Right lobe of liver (tissue), 6 donors: Measurements from ENCODE around the gene ATMIN. TPM values are rescaled to one million over a fixed set of nuclear protein-coding genes. Genes with fewer than 3 reads are reported as not detected.
A peak's percentile ranks its signal among the peaks of the same experiment; 100 is the strongest.

Experiments
- ATAC-seq, 4 donors: fragments of 200-7000 bp; cut with Tn5 transposase; one replicate each; pipeline ENCODE4 v1.9.1; 2020; ENCODE audit warnings: mild to moderate bottlenecking in 4 of 4, moderate library complexity in 4 of 4
- DNase-seq, 3 donors: peaks; one replicate each; pipeline ENCODE4 v3.0.0-alpha.2; 2020
- H3K27ac ChIP-seq, 3 donors: fragments of 200-600 bp; one replicate each; pipeline ENCODE4 v1.8.0; 2022
- H3K27me3 ChIP-seq, 2 donors: fragments of 200-600 bp; one replicate each; pipeline ENCODE4 v1.8.0; 2022
- H3K36me3 ChIP-seq, 4 donors: fragments of 200-600 bp; sonication (generic) in 1 of 4; one replicate each; pipeline versions ENCODE4 v1.5.1 to v1.8.0; 2017 to 2022; ENCODE audit warnings: control low read depth in 1 of 4
- H3K4me1 ChIP-seq, 4 donors: fragments of 200-600 bp; sonication (generic) in 1 of 4; one replicate each; pipeline versions ENCODE4 v1.5.1 to v1.8.0; 2017 to 2022; ENCODE audit warnings: control low read depth in 1 of 4
- H3K4me3 ChIP-seq, 3 donors: fragments of 200-600 bp; one replicate each; pipeline ENCODE4 v1.8.0; 2022
- H3K9me3 ChIP-seq, 4 donors: fragments of 200-600 bp; sonication (generic) in 1 of 4; one replicate each; pipeline versions ENCODE4 v1.5.1 to v1.8.0; 2017 to 2022; ENCODE audit warnings: control low read depth in 1 of 4
- CTCF ChIP-seq, 4 donors: fragments of 200-600 bp in 3 of 4; fragments of 450-650 bp in 1 of 4; IDR thresholded peaks; one replicate each; pipeline versions ENCODE4 v1.5.1 to v1.8.0; 2016 to 2022; ENCODE audit warnings: antibody characterized with exemption in 4 of 4, mild to moderate bottlenecking in 2 of 4
- POLR2A ChIP-seq: fragments of 450-650 bp; IDR thresholded peaks from one replicate; pipeline ENCODE4 v1.6.1; 2017; ENCODE audit warnings: antibody characterized with exemption, mild to moderate bottlenecking
- WGBS: methylation state at CpG from one replicate; pipeline ENCODE4 v1.1.6; 2018; ENCODE audit warnings: low coverage, low lambda C conversion rate; ENCODE audit not compliant: insufficient coverage; ENCODE audit errors: missing lambda C conversion rate; 5-methylcytosine and 5-hydroxymethylcytosine counted together
- intact Hi-C, 2 donors: fragments of 100-400 bp; cut with DNase I; formaldehyde crosslinking; loops; one replicate each; pipeline versions ENCODE4 v1.11.2 to v1.14.1; 2022
- total RNA-seq, 6 experiments: library from RNA; depleted of rRNA in 2 of 6; stranded (reverse); fragments of >200 nt in 2 of 6; fragmentation: NEBNext Ultra II Directional in 3 of 6; extraction: Animal tissue kit (Norgen Biotek cat#: 25700) in 3 of 6; gene quantifications; one replicate each; pipeline versions ENCODE4 v1.1.0 to v1.2.4, GENCODE V29; 2016 to 2023
- donor health status: DM: no; HTN: yes; CAD: no.
- donor health status: DM: no; HTN: no; CAD: no.
- donor health status: DM: no; HTN: no; CAD: no.
- donor health status: DM: no; HTN: yes; CAD: no.
- donor health status: DM: no; HTN: yes; CAD: no.

The ATMIN gene
- total RNA-seq, 6 experiments from 2014 or later = 12.8 to 15.5 (median 14.6) TPM

DNA sequence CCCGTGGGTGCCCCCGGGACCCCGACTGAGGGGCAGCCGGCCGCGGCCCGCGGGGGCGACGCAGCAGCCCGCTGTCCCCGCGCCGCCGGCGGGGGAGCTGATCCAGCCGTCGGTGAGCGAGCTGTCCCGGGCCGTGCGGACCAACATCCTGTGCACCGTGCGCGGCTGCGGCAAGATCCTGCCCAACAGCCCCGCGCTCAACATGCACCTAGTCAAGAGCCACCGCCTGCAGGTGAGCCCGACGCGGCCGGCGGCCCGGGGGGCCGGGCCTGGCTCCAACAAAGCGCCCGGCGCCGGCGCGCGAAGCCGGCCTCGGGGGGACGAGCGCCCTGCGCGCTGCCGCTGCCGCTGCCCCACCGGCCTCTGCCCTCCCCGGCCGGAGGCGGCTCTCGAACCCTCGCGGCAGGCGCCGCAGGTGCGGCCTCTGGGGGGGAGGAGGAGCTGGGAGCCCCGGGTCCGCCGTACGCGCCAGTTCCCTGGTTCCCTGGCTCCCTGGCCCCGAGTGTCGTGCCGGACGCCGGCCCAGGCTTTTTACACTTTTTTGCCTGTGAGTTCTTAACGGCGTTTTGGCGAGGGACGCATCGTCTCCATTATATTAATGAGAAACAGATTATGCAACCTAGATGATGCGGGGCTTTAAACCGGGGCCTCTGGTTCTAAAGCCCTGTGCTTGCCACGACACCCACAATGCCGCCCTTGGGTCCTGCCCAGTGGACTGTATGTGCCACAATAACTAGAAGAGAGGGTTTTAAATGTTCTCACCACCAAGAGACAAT lies 521 bp downstream of the ATMIN start:
- intact Hi-C loops = loop anchor here in 1 of 2 donors (10.0 kb wide), 1 partner anchor 159 kb away; no protein-coding TSS in a partner anchor

GRCh38 chr16:81036751-81037350 lies 1.2 kb downstream of the ATMIN start:
- Histone ChIP-seq H3K4me1 (peaks cover 0 to 14% (median 6%) of the 10 kb centered on the region in 4 donors), H3K36me3 (peaks cover 0 to 13% (median 4%) of the 10 kb centered on the region in 4 donors), H3K4me3 (peak overlapping the region; percentile 67 to 86 (median 75)), H3K27ac (peak overlapping the region in 1 of 3 donors; percentile 70), H3K9me3 (no peaks in the 10 kb centered on the region), H3K27me3 (no peaks in the 10 kb centered on the region)
- WGBS = 37% methylated on average over 10 of the region's 10 CpGs
- intact Hi-C loops = loop anchor here in 1 of 2 donors (10.0 kb wide), 1 partner anchor 158 kb away; no protein-coding TSS in a partner anchor
- no peak for DNase-seq
- no peak for ATAC-seq
- TF ChIP-seq POLR2A = no peak
- no peak for TF ChIP-seq CTCF (IDR thresholded peaks at IDR 0.05)

More for the DNA sequence above, 521 bp downstream of the ATMIN start:
- DNase-seq (peak; percentile 54 to 66 (median 55)), ATAC-seq (peak; percentile 22 to 53 (median 33))
- peaks cover 0 to 14% (median 6%) of the 10 kb centered on the region in 4 donors for H3K4me1 ChIP-seq
- peak overlapping the region in 2 of 3 donors; percentile 20 to 70 for H3K27ac ChIP-seq
- no peak for TF ChIP-seq POLR2A
- TF ChIP-seq CTCF (IDR thresholded peaks at IDR 0.05) = no peak
- H3K27me3 ChIP-seq = no peaks in the 10 kb centered on the region
- H3K36me3 ChIP-seq = peaks cover 0 to 6% (median 0%) of the 10 kb centered on the region in 4 donors
- H3K4me3 ChIP-seq = peak overlapping the region; percentile 67 to 86 (median 75)
- WGBS = 0% methylated on average over 12 of the region's 80 CpGs
- H3K9me3 ChIP-seq = no peaks in the 10 kb centered on the region

DNA sequence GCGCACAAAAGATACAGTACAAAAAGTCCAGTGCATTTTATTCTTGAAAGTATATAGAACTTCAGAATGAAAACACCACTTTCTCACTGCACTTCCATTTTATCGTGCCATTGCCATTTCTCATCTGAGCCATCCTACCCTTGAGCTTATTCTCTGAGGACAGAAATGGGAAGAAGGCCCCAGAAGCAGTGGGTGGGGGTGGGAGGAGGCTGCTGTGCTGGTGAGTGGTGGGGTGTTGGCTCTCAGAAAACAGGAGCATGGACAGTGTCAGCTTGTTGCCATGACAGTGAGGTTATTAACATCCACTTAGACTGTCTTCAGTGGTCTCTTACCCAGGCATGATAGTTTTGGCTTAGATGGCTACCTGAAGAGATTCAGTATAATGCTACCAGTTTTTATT lies 4.5 kb downstream of the ATMIN start:
- ATAC-seq = no peak
- H3K9me3 ChIP-seq = no peaks in the 10 kb centered on the region

DNA sequence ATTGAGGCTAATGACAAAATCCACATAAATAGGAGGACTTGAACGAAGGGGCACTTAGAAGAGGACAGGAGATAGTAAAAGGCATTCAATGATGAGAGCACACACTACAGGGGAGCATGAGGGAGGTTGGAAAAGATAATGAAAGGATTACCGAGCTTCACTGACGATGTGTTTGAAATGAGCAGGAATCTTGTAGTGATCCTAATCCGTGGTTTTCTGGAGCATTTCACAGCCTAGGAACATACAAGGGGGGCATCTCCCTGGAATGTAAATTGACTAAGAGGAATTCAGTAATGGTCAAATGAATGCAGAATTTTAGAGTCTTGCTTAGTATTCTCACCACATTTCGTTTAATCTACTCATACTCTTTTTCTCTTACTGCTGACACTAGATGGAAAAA lies 5.2 kb downstream of the ATMIN start:
- WGBS = 88% methylated on average over 5 of the region's 5 CpGs
- TF ChIP-seq CTCF (IDR thresholded peaks at IDR 0.05) (no peak), POLR2A (no peak)
- ATAC-seq (no peak), DNase-seq (no peak)
- no peak overlapping the region for H3K4me3 ChIP-seq
- H3K36me3 ChIP-seq = peaks cover 0 to 48% (median 15%) of the 10 kb centered on the region in 4 donors
- peaks cover 0 to 10% (median 6%) of the 10 kb centered on the region in 4 donors for H3K4me1 ChIP-seq
- no peaks in the 10 kb centered on the region for H3K9me3 ChIP-seq
- H3K27me3 ChIP-seq = no peaks in the 10 kb centered on the region
- no peak overlapping the region for H3K27ac ChIP-seq
- intact Hi-C loops = no loop called here

More for the DNA sequence above, 4.5 kb downstream of the ATMIN start:
- 97% methylated on average over 2 of the region's 2 CpGs for WGBS
- H3K27me3 ChIP-seq = no peaks in the 10 kb centered on the region
- peaks cover 0 to 44% (median 15%) of the 10 kb centered on the region in 4 donors for H3K36me3 ChIP-seq
- no peak overlapping the region for H3K4me3 ChIP-seq
- peaks cover 0 to 14% (median 6%) of the 10 kb centered on the region in 4 donors for H3K4me1 ChIP-seq
- intact Hi-C loops = no loop called here
- no peak for DNase-seq
- H3K27ac ChIP-seq = no peak overlapping the region
- TF ChIP-seq CTCF (IDR thresholded peaks at IDR 0.05) = no peak
- TF ChIP-seq POLR2A = no peak
